GM19397 (cell line): Measurements from ENCODE around the gene CCDC91.
"Not testable (repeated sequence)": the region's sequence is repeated elsewhere in the genome, so short reads cannot be mapped to it uniquely, and the experiment has no call there.

ENCODE experiments used
- ATAC-seq: cut with Tn5 transposase; IDR thresholded peaks from one replicate; pipeline ENCODE4 v1.9.1; 2021; ENCODE audit warnings: mild to moderate bottlenecking, moderate library complexity; ENCODE audit not compliant: unreplicated experiment

The CCDC91 gene

GRCh38 chr12:28350502-28350901 lies 160.2 kb downstream of the CCDC91 start:
- ATAC-seq, result no peak

DNA sequence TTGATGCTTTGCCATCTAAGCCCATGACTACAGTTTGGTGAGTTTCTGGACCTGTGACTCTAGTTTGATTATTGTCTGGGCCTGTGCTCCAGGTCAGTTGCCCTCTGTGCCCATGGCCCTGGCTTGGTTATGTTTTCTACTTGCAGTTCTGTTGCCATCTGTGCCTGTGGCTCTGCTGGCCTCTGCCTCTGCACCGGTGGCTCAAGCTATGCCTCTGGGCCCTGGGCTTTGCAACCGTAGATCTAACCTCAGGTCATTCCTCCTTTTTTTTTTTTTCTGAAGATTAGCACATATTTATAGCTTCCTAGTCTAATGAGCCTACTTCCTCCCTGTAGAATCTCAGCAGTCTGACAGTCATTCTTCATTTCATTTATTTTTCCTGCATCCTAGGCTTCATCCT lies 161.2 kb downstream of the CCDC91 start:
- ATAC-seq, result no peak

- no peak for ATAC-seq
Observed at GRCh38 chr12:28355161-28355560, 164.9 kb downstream of the CCDC91 start.

DNA sequence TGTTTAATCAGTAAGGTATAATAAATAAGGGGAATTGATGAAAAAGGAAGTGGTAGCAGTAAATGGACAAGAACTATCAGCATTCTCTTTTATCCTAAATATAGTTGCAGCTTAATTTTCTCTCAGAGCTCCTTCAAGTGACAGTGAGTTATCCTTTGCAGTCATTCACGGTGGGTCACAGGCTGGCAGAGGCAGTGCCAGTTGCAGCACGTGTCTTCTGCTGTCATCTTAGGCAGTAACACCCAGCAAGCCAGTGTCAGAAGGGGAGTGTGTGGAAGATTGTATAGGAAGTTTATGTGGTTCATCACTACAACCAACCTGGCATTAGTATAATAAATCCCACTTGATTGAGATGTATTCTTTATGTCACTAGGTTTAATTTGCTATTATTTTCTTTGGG lies 170.0 kb downstream of the CCDC91 start:
- no peak for ATAC-seq

- ATAC-seq, result no peak
Observed at GRCh38 chr12:28367326-28367725, 177.1 kb downstream of the CCDC91 start.

DNA sequence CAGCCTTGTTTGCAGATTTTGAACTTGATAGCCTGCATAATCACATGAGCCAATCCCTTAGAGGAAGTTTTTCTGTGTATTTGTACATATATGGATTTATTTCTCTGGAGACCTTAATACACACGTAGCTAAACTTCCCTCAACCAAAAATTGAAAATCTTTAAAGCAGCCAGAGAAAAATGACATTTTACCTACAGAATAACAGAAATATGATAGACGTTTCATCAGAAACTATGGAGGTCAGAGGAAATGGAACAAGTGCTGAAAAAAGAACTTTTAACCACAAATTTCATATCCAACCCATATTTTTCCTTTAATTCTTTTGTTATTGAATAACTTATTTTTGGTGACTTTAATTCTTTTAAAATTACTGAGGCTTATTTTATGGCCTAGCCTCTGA lies 177.7 kb downstream of the CCDC91 start:
- no peak for ATAC-seq

DNA sequence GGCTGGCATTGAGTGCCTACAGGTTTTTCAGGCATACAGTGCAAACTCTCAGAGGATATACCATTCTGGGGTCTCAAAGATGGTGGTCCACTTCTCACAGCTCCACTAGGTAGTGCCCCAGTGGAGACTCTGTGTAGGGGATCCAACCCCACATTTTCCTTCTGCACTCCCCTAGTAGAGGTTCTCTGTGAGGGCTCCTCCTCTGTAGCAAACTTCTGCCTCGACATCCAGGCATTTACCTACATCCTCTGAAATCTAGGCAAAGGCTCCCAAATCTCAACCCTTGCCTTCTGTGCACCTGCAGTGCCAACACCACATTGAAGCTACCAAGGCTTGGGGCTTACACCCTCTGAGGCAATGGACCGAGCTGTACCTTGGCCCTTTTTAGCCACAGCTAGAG lies 179.2 kb downstream of the CCDC91 start:
- no peak for ATAC-seq

DNA sequence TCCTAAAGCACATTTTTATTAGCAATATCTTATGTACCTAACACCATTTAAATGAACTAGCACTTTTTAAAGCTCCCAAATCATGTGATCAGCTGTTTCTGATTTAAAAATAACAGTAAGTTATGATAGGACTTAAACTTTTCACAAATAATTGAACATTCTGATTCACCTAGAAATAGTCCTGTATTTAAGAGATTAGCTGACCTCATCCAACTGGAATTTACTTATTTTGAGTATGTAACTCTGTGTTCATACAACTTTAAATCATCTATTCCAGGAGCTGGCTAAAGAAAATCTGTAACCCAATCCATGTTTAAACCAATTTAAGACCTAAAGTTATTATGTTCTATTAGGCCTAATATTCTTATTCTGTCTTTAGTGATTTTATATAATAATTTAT lies 184.3 kb downstream of the CCDC91 start:
- no peak for ATAC-seq

GRCh38 chr12:28378736-28379135 lies 188.5 kb downstream of the CCDC91 start:
- no peak for ATAC-seq

- ATAC-seq, result not testable (repeated sequence)
Observed at GRCh38 chr12:28379779-28380178, 189.5 kb downstream of the CCDC91 start.

GRCh38 chr12:28383368-28383767 lies 193.1 kb downstream of the CCDC91 start:
- no peak for ATAC-seq

DNA sequence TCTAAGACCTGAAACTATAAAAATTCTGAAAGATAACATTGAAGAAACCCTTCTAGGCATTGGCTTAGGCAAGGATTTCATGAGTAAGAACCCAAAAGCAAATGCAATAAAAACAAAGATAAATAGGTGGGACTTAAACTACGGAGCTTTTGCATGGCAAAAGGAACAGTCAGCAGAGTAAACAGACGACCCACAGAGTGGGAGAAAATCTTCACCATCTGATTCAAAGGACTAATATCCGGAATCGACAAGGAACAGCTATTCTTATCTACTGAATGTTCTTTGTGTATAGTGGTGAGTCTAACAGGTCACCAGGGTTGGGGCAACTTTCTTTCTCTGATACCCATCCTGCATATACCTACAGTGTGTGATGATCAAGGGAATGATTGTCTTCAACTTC lies 198.6 kb downstream of the CCDC91 start:
- ATAC-seq, result no peak

GRCh38 chr12:28390206-28390605 lies 199.9 kb downstream of the CCDC91 start:
- no peak for ATAC-seq

- no peak for ATAC-seq
Observed at GRCh38 chr12:28390761-28391385, 200.6 kb downstream of the CCDC91 start.

GRCh38 chr12:28409892-28410291 lies 219.6 kb downstream of the CCDC91 start:
- no peak for ATAC-seq

GRCh38 chr12:28413460-28414109 lies 223.3 kb downstream of the CCDC91 start:
- ATAC-seq, result no peak

GRCh38 chr12:28415755-28416154 lies 225.5 kb downstream of the CCDC91 start:
- no peak for ATAC-seq

GRCh38 chr12:28421374-28421773 lies 231.1 kb downstream of the CCDC91 start:
- no peak for ATAC-seq

GRCh38 chr12:28424965-28425364 lies 234.7 kb downstream of the CCDC91 start:
- no peak for ATAC-seq

DNA sequence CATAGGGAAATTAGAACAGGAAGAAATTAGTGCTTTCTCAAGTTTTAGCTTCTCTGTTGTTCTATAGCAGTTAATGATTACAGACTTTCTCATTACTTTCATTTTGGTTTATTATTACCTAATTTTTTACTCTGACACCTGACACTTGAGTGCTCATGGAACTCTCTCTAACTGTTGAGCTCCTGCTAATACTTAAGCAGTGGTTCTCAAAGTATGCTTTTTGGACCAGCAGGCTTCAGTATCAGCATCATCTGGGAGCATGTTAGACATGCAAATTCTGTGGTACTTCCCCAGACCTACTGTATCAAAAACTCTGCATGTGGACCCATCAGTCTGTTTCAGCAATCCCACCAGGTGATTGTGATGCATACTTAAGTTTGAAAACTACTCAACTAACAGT lies 235.3 kb downstream of the CCDC91 start:
- ATAC-seq, result peak; percentile 70

GRCh38 chr12:28427046-28427445 lies 236.8 kb downstream of the CCDC91 start:
- no peak for ATAC-seq

DNA sequence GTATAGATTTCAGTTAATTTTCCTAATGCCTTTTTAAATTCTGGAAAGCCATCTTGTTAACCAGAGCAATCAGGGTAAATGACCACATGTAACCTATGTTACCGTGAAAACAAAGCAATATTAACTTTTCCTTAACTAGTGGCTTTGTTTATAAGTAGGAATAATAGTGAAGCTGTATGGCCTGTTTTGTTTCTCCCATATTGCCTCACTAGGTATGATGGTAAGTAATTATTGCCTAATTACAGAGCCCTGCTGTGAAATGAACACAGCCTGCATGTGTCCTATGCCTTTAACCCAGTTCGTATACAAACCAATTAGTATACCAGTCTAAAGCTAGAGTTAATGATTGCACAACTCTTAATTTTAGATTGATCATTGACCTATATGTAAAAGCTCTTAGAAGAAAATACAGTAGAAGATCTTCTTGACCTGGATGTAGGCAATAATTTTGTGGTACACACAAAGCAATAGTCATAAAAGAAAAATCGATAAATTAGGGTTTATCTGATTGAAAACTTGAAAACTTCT lies 249.9 kb downstream of the CCDC91 start:
- ATAC-seq, result no peak

- ATAC-seq, result no peak
Observed at GRCh38 chr12:28442101-28442500, 251.8 kb downstream of the CCDC91 start.
